ENCODE measurements around the gene AOPEP.

AOPEP gene

DNA sequence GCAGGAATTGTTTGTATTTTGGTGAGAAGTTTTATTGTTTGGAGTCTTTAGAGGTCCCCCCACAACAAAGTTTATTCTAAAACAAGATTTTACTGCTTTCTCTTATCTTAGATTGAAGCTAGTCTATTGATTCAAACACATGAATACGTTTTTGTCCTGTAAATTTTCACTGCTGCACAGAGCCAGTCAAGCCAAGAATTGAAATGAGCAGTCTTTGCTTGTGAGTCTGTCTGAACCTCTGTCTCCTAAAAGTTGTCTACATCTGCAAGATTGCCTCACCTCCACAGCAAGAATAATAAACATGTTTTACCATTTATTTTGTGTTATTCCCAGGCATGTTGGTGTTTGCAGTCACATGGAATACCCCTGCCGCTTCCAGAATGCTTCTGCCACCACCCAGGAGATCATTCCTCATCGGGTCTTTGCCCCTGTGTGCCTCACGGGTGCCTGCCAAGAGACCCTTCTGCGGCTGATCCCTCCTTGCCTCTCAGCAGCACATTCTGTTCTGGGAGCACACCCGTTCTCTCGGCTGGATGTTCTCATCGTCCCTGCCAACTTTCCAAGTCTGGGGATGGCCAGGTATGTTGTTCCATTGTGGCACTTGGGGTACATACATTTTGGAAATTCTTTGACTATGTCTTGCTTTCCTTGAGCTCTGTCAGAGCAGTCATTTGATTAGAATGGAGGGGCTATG, 74.1 kb downstream of the AOPEP start:
- Histone ChIP-seq H3K79me2 (no peaks in the 10 kb centered on the region), H3K9me3 (ENCODE audit: control insufficient read depth, low read length) (no peaks in the 10 kb centered on the region), H2AFZ (no peak overlapping the region), H3K36me3 (ENCODE audit: control insufficient read depth, insufficient read depth, low read length) (no peaks in the 10 kb centered on the region), H3K4me3 (ENCODE audit: low read depth, low read length) (no peak overlapping the region), H3K4me1 (peaks cover 4% of the 10 kb centered on the region), H3K9ac (no peak overlapping the region), H3K27ac (no peak overlapping the region), H3K4me2 (ENCODE audit: low read length) (no peak overlapping the region), H3K27me3 (ENCODE audit: control insufficient read depth, insufficient read depth, low read length) (no peaks in the 10 kb centered on the region)
- TF ChIP-seq, protein P1, sequence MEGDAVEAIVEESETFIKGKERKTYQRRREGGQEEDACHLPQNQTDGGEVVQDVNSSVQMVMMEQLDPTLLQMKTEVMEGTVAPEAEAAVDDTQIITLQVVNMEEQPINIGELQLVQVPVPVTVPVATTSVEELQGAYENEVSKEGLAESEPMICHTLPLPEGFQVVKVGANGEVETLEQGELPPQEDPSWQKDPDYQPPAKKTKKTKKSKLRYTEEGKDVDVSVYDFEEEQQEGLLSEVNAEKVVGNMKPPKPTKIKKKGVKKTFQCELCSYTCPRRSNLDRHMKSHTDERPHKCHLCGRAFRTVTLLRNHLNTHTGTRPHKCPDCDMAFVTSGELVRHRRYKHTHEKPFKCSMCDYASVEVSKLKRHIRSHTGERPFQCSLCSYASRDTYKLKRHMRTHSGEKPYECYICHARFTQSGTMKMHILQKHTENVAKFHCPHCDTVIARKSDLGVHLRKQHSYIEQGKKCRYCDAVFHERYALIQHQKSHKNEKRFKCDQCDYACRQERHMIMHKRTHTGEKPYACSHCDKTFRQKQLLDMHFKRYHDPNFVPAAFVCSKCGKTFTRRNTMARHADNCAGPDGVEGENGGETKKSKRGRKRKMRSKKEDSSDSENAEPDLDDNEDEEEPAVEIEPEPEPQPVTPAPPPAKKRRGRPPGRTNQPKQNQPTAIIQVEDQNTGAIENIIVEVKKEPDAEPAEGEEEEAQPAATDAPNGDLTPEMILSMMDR (IDR thresholded peaks at IDR 0.05), result no peak

DNA sequence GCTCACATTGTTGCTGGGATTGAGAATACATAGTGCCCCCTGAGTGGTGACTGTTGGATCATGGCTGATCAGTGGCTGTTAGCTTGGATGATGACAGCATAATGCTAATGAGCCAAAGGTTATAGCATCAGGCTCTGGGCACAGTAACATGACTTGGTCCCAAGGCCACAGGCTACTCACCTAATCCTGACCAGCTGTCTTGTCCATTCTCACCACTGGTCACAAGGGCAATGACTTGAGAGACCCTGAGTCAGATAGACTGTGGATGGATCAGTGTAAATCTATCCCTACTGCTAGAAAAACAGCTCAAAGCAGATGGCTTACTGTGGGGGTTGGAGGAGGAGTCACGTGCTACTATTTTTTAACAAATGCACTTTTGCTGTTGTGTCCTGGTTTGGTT, 74.7 kb downstream of the AOPEP start:
- H3K79me2 ChIP-seq, result no peaks in the 10 kb centered on the region
- TF ChIP-seq, protein P1 (IDR thresholded peaks at IDR 0.05), result no peak
- H3K9me3 ChIP-seq (ENCODE audit: control insufficient read depth, low read length), result no peaks in the 10 kb centered on the region
- no peaks in the 10 kb centered on the region for H3K27me3 ChIP-seq (ENCODE audit: control insufficient read depth, insufficient read depth, low read length)
- H3K4me1 ChIP-seq, result peaks cover 9% of the 10 kb centered on the region
- no peak overlapping the region for H3K4me2 ChIP-seq (ENCODE audit: low read length)
- H3K9ac ChIP-seq, result no peak overlapping the region
- no peak overlapping the region for H3K4me3 ChIP-seq (ENCODE audit: low read depth, low read length)
- H3K36me3 ChIP-seq (ENCODE audit: control insufficient read depth, insufficient read depth, low read length), result no peaks in the 10 kb centered on the region
- H3K27ac ChIP-seq, result no peak overlapping the region
- H2AFZ ChIP-seq, result no peak overlapping the region

DNA sequence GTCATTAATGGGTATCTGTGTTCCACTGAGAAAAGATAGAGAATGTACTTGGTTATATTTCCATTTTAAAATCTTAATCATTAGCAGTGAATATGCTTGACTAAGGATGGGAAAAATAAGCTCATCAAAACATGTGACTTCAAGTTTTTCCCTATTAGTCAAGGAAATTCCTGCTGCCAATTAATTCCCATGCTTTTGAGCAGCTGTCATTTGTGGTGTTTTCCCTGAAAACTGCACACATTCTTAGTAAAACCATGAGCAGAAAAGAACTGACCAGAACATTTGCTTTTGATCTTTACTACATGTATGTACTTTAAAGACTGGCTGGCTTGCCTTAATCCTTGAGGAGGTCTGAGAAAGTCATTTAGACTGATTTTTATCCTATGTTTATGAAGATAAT, 75.2 kb downstream of the AOPEP start:
- Histone ChIP-seq H2AFZ (no peak overlapping the region), H3K27ac (no peak overlapping the region), H3K9me3 (ENCODE audit: control insufficient read depth, low read length) (no peaks in the 10 kb centered on the region), H3K27me3 (ENCODE audit: control insufficient read depth, insufficient read depth, low read length) (no peaks in the 10 kb centered on the region), H3K9ac (no peak overlapping the region), H3K4me3 (ENCODE audit: low read depth, low read length) (no peak overlapping the region), H3K36me3 (ENCODE audit: control insufficient read depth, insufficient read depth, low read length) (no peaks in the 10 kb centered on the region), H3K79me2 (no peaks in the 10 kb centered on the region), H3K4me2 (ENCODE audit: low read length) (no peak overlapping the region), H3K4me1 (peaks cover 6% of the 10 kb centered on the region)
- TF ChIP-seq, protein P1 (IDR thresholded peaks at IDR 0.05), result no peak

DNA sequence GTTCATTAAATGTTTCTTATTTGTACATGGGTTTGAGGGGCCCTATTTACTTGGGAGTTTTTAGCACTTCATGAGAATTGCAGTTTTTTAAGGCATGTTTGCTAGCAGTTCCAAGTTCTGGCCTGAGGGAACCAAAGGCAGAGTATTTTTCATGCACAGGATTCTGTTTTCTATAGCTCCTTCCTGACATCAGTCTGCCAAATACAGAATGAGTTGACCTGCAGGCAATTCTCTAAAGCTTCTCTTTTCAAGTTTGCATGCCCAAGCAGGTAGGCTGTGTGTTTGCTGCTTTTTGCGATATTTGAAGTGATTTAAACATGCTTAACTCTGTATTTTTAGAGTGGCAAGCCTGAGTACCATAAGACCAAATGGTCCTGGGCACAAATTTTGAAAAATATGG, 75.8 kb downstream of the AOPEP start:
- Histone ChIP-seq H3K79me2 (no peaks in the 10 kb centered on the region), H3K27ac (no peak overlapping the region), H2AFZ (no peak overlapping the region), H3K4me3 (ENCODE audit: low read depth, low read length) (no peak overlapping the region), H3K9ac (no peak overlapping the region), H3K27me3 (ENCODE audit: control insufficient read depth, insufficient read depth, low read length) (no peaks in the 10 kb centered on the region), H3K9me3 (ENCODE audit: control insufficient read depth, low read length) (no peaks in the 10 kb centered on the region), H3K36me3 (ENCODE audit: control insufficient read depth, insufficient read depth, low read length) (no peaks in the 10 kb centered on the region), H3K4me1 (peaks cover 6% of the 10 kb centered on the region), H3K4me2 (ENCODE audit: low read length) (no peak overlapping the region)
- TF ChIP-seq, protein P1 (IDR thresholded peaks at IDR 0.05), result no peak

DNA sequence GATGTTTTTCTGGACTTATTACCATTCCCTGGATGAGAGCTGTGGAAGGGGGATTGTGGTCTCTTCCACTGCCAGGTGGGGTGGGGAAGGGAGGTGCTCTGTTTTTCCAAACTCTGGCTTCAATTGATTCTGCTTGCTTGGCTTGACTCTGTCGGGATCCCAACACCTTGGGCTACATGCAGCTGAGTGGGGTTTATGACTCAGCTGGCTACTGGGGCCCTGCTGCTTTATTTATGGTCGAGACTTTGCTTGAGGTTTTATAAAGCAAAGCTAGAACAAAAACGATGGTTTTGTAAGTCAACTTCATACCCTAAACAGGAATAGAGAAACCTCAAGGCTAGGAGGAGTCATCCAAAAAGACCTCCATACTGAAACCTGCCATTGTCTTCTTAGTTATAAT, 76.3 kb downstream of the AOPEP start:
- no peaks in the 10 kb centered on the region for H3K27me3 ChIP-seq (ENCODE audit: control insufficient read depth, insufficient read depth, low read length)
- H3K27ac ChIP-seq, result no peak overlapping the region
- H3K79me2 ChIP-seq, result no peaks in the 10 kb centered on the region
- no peak overlapping the region for H3K4me2 ChIP-seq (ENCODE audit: low read length)
- H3K36me3 ChIP-seq (ENCODE audit: control insufficient read depth, insufficient read depth, low read length), result no peaks in the 10 kb centered on the region
- H3K4me1 ChIP-seq, result peaks cover 6% of the 10 kb centered on the region
- no peak overlapping the region for H3K9ac ChIP-seq
- TF ChIP-seq, protein P1 (IDR thresholded peaks at IDR 0.05), result no peak
- H3K4me3 ChIP-seq (ENCODE audit: low read depth, low read length), result no peak overlapping the region
- H3K9me3 ChIP-seq (ENCODE audit: control insufficient read depth, low read length), result no peaks in the 10 kb centered on the region
- no peak overlapping the region for H2AFZ ChIP-seq
